IPS-NIHi11 (cell line): ENCODE measurements around the gene SLC22A12.

Source experiments
- DNase-seq: peaks from one replicate; pipeline ENCODE4 v3.0.0; 2012; ENCODE audit warnings: mixed read lengths, low spot score

The SLC22A12 gene

GRCh38 chr11:64605244-64605560 lies 14.2 kb downstream of the SLC22A12 start:
- DNase-seq = no peak

- no peak for DNase-seq
These were observed 14.9 kb downstream of the SLC22A12 start for GRCh38 chr11:64605656-64606585.

- DNase-seq = no peak
These were observed 15.9 kb downstream of the SLC22A12 start for GRCh38 chr11:64606796-64607380.

- no peak for DNase-seq
These were observed 16.5 kb downstream of the SLC22A12 start for GRCh38 chr11:64607381-64607985.

GRCh38 chr11:64608046-64608445 lies 17.0 kb downstream of the SLC22A12 start:
- no peak for DNase-seq

GRCh38 chr11:64608636-64609035 lies 17.6 kb downstream of the SLC22A12 start:
- no peak for DNase-seq

GRCh38 chr11:64609436-64610047 lies 18.5 kb downstream of the SLC22A12 start:
- no peak for DNase-seq

GRCh38 chr11:64610596-64610995 lies 19.6 kb downstream of the SLC22A12 start:
- no peak for DNase-seq

GRCh38 chr11:64611176-64611575 lies 20.2 kb downstream of the SLC22A12 start:
- no peak for DNase-seq

GRCh38 chr11:64611869-64612646 lies 21.0 kb downstream of the SLC22A12 start:
- DNase-seq = no peak

- DNase-seq = no peak
These were observed 22.6 kb downstream of the SLC22A12 start for GRCh38 chr11:64613648-64614047.

- DNase-seq = no peak
These were observed 23.9 kb downstream of the SLC22A12 start for GRCh38 chr11:64614917-64615316.

- DNase-seq = no peak
These were observed 25.8 kb downstream of the SLC22A12 start for GRCh38 chr11:64616817-64617216.

GRCh38 chr11:64619196-64619595 lies 28.2 kb downstream of the SLC22A12 start:
- no peak for DNase-seq

- peak; percentile 75 for DNase-seq
These were observed 28.9 kb downstream of the SLC22A12 start for GRCh38 chr11:64619811-64620380.

- no peak for DNase-seq
These were observed 29.5 kb downstream of the SLC22A12 start for GRCh38 chr11:64620381-64620971.

GRCh38 chr11:64621283-64622019 lies 30.4 kb downstream of the SLC22A12 start:
- DNase-seq = no peak

- DNase-seq = no peak
These were observed 31.7 kb downstream of the SLC22A12 start for GRCh38 chr11:64622681-64623080.

GRCh38 chr11:64624883-64625481 lies 34.0 kb downstream of the SLC22A12 start:
- DNase-seq = no peak

GRCh38 chr11:64626637-64627036 lies 35.6 kb downstream of the SLC22A12 start:
- no peak for DNase-seq
